GM23248 (cell line): Measurements from ENCODE around the gene RNLS.

Source experiments
- EZH2 ChIP-seq: fragments of 200-600 bp; sonication (generic); IDR thresholded peaks from 2 replicates; pipeline ENCODE4 v1.6.1; 2018; ENCODE audit warnings: antibody characterized with exemption, mild to moderate bottlenecking; ENCODE audit not compliant: insufficient read depth, poor library complexity, severe bottlenecking
- EZH2phosphoT487 ChIP-seq: fragments of 200-600 bp; sonication (generic); IDR thresholded peaks from 2 replicates; pipeline ENCODE4 v1.6.1; 2018; ENCODE audit warnings: antibody characterized with exemption, moderate library complexity, mild to moderate bottlenecking, low read depth; ENCODE audit not compliant: insufficient read depth

GRCh38 chr10:88336334-88336733, 246.8 kb downstream of the RNLS start:
- TF ChIP-seq EZH2 (no peak), EZH2phosphoT487 (no peak)
